ENCODE data around the gene TSR1. TPM values are rescaled to one million over a fixed set of nuclear protein-coding genes. Genes with fewer than 3 reads are reported as not detected.

TSR1 gene
- total RNA-seq, 1 experiment from 2014 or later: 74.3 TPM

GRCh38 chr17:2303204-2304188 is 32.8 kb downstream of the TSR1 start, which contains the start of the genes SMG6 and SRR:
Gene SMG6 (minus strand): TSS chr17:2303785. CDS start chr17:2303720, 65 bp downstream.
Gene SRR (plus strand): TSS chr17:2303950. CDS start chr17:2315561, 11,611 bp downstream.
- Mint-ChIP-seq H3K27ac (peak within 1 kb of the TSS; percentile 74), H3K4me3 (peak within 1 kb of the TSS; percentile 86), H3K9me3 (peaks cover 6% of the 10 kb centered on the region; the same call in 1 of the 2 replicates), H3K27me3 (ENCODE audit: low read depth) (peaks cover 4% of the 10 kb centered on the region), H3K4me1 (peaks cover 11% of the 10 kb centered on the region), H3K36me3 (peaks cover 16% of the 10 kb centered on the region)
- ChIA-PET CTCF (interaction anchor here (0.6 to 2.5 kb wide), 16 partner anchors 9 to 1245 kb away, joined by 3 to 13 read pairs (median 3); partner anchors contain the start of genes HIC1, SGSM2 and TSR1), POLR2A (interaction anchor here (0.6 to 1.9 kb wide), 6 partner anchors 14 to 587 kb away, joined by 3 to 7 read pairs (median 5); partner anchors contain the start of gene TSR1)
- DNase-seq (ENCODE audit: low spot score) (peak; percentile 92), ATAC-seq (peak; percentile 93)
- TF ChIP-seq SMAD3 (CRISPR knock-in tag; IDR thresholded peaks at IDR 0.05; ENCODE audit: borderline replicate concordance) (0 out of 2 replicates have a peak, but pooled peaks have one; percentile 26), AR (CRISPR knock-in tag; IDR thresholded peaks at IDR 0.05) (no peak), TP53 (CRISPR knock-in tag; IDR thresholded peaks at IDR 0.05) (no peak), FOXJ3 (CRISPR knock-in tag; IDR thresholded peaks at IDR 0.05; ENCODE audit: borderline replicate concordance) (no peak), NFE2L1 (CRISPR knock-in tag; IDR thresholded peaks at IDR 0.05) (no peak), ZNF263 (CRISPR knock-in tag; IDR thresholded peaks at IDR 0.05; ENCODE audit: low read depth) (0 out of 2 replicates have a peak, but pooled peaks have one; percentile 13), ETV6 (CRISPR knock-in tag; IDR thresholded peaks at IDR 0.05) (0 out of 2 replicates have a peak, but pooled peaks have one; percentile 25), HMGA2 (CRISPR knock-in tag; IDR thresholded peaks at IDR 0.05) (no peak), NR1H2 (CRISPR knock-in tag; IDR thresholded peaks at IDR 0.05) (no peak), FOXK1 (CRISPR knock-in tag; IDR thresholded peaks at IDR 0.05) (no peak; the same call in 1 of the 2 replicates), CREB1 (CRISPR knock-in tag; IDR thresholded peaks at IDR 0.05) (peak; percentile 56; the same call in 1 of the 2 replicates), ZMAT4 (CRISPR knock-in tag; IDR thresholded peaks at IDR 0.05) (0 out of 2 replicates have a peak, but pooled peaks have one; percentile 62), ZNF121 (CRISPR knock-in tag; IDR thresholded peaks at IDR 0.05) (peak; percentile 44; the same call in 1 of the 2 replicates), KAT7 (CRISPR knock-in tag; IDR thresholded peaks at IDR 0.05; ENCODE audit: borderline replicate concordance) (0 out of 2 replicates have a peak, but pooled peaks have one; percentile 73), TCF7 (CRISPR knock-in tag; IDR thresholded peaks at IDR 0.05; ENCODE audit: low read depth) (0 out of 2 replicates have a peak, but pooled peaks have one; percentile 42), NFATC4 (CRISPR knock-in tag; IDR thresholded peaks at IDR 0.05) (no peak)
- TF ChIP-seq, protein P1, sequence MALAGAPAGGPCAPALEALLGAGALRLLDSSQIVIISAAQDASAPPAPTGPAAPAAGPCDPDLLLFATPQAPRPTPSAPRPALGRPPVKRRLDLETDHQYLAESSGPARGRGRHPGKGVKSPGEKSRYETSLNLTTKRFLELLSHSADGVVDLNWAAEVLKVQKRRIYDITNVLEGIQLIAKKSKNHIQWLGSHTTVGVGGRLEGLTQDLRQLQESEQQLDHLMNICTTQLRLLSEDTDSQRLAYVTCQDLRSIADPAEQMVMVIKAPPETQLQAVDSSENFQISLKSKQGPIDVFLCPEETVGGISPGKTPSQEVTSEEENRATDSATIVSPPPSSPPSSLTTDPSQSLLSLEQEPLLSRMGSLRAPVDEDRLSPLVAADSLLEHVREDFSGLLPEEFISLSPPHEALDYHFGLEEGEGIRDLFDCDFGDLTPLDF (CRISPR knock-in tag; IDR thresholded peaks at IDR 0.05): 0 out of 2 replicates have a peak, but pooled peaks have one; percentile 7
- TF ChIP-seq, protein P2, sequence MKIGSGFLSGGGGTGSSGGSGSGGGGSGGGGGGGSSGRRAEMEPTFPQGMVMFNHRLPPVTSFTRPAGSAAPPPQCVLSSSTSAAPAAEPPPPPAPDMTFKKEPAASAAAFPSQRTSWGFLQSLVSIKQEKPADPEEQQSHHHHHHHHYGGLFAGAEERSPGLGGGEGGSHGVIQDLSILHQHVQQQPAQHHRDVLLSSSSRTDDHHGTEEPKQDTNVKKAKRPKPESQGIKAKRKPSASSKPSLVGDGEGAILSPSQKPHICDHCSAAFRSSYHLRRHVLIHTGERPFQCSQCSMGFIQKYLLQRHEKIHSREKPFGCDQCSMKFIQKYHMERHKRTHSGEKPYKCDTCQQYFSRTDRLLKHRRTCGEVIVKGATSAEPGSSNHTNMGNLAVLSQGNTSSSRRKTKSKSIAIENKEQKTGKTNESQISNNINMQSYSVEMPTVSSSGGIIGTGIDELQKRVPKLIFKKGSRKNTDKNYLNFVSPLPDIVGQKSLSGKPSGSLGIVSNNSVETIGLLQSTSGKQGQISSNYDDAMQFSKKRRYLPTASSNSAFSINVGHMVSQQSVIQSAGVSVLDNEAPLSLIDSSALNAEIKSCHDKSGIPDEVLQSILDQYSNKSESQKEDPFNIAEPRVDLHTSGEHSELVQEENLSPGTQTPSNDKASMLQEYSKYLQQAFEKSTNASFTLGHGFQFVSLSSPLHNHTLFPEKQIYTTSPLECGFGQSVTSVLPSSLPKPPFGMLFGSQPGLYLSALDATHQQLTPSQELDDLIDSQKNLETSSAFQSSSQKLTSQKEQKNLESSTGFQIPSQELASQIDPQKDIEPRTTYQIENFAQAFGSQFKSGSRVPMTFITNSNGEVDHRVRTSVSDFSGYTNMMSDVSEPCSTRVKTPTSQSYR (CRISPR knock-in tag; IDR thresholded peaks at IDR 0.05): 0 out of 2 replicates have a peak, but pooled peaks have one; percentile 47
- TF ChIP-seq, protein P3, sequence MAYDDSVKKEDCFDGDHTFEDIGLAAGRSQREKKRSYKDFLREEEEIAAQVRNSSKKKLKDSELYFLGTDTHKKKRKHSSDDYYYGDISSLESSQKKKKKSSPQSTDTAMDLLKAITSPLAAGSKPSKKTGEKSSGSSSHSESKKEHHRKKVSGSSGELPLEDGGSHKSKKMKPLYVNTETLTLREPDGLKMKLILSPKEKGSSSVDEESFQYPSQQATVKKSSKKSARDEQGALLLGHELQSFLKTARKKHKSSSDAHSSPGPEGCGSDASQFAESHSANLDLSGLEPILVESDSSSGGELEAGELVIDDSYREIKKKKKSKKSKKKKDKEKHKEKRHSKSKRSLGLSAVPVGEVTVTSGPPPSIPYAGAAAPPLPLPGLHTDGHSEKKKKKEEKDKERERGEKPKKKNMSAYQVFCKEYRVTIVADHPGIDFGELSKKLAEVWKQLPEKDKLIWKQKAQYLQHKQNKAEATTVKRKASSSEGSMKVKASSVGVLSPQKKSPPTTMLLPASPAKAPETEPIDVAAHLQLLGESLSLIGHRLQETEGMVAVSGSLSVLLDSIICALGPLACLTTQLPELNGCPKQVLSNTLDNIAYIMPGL (CRISPR knock-in tag; IDR thresholded peaks at IDR 0.05): peak; percentile 74; the same call in 1 of the 2 replicates
- TF ChIP-seq, protein P4, sequence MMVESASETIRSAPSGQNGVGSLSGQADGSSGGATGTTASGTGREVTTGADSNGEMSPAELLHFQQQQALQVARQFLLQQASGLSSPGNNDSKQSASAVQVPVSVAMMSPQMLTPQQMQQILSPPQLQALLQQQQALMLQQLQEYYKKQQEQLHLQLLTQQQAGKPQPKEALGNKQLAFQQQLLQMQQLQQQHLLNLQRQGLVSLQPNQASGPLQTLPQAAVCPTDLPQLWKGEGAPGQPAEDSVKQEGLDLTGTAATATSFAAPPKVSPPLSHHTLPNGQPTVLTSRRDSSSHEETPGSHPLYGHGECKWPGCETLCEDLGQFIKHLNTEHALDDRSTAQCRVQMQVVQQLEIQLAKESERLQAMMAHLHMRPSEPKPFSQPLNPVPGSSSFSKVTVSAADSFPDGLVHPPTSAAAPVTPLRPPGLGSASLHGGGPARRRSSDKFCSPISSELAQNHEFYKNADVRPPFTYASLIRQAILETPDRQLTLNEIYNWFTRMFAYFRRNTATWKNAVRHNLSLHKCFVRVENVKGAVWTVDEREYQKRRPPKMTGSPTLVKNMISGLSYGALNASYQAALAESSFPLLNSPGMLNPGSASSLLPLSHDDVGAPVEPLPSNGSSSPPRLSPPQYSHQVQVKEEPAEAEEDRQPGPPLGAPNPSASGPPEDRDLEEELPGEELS (CRISPR knock-in tag; IDR thresholded peaks at IDR 0.05): peak; percentile 23; the same call in 1 of the 2 replicates
